SK-N-SH treated with all-trans-retinoic acid at 6 μM for 48 hours (cell line): ENCODE measurements around the gene MBD5.

Source experiments
- ATAC-seq: fragments of 200-7000 bp; cut with Tn5 transposase; 3 replicates; pipeline ENCODE4 v1.9.1; 2020; ENCODE audit warnings: mild to moderate bottlenecking, moderate library complexity
- ARNTL ChIP-seq: fragments of 450-650 bp; formaldehyde crosslinking; IDR thresholded peaks from 2 replicates; pipeline ENCODE4 v1.5.0; 2020; ENCODE audit warnings: low read depth, mild to moderate bottlenecking, moderate library complexity, borderline replicate concordance
- BACH2 ChIP-seq: fragments of 250-450 bp; sonication (Bioruptor Pico); IDR thresholded peaks from 2 replicates; pipeline ENCODE4 v1.9.0; 2021; ENCODE audit warnings: mild to moderate bottlenecking, borderline replicate concordance
- CSDC2 ChIP-seq: fragments of 250-450 bp; sonication (Bioruptor Pico); IDR thresholded peaks from 2 replicates; pipeline ENCODE4 v1.5.0; 2020; ENCODE audit warnings: mild to moderate bottlenecking, moderate library complexity
- CSRNP3 ChIP-seq: fragments of 250-450 bp; sonication (Bioruptor Pico); IDR thresholded peaks from 2 replicates; pipeline ENCODE4 v1.5.1; 2021; ENCODE audit warnings: mild to moderate bottlenecking, moderate library complexity
- ESRRG ChIP-seq: fragments of 250-450 bp; sonication (Bioruptor Pico); IDR thresholded peaks from 2 replicates; pipeline ENCODE4 v1.6.1; 2021; ENCODE audit warnings: mild to moderate bottlenecking
- GLIS3 ChIP-seq: fragments of 250-450 bp; sonication (Bioruptor Pico); IDR thresholded peaks from 2 replicates; pipeline ENCODE4 v1.5.0; 2020; ENCODE audit warnings: mild to moderate bottlenecking, moderate library complexity
- ISL1 ChIP-seq: fragments of 250-450 bp; sonication (Bioruptor Pico); IDR thresholded peaks from 2 replicates; pipeline ENCODE4 v2.1.2; 2022; ENCODE audit warnings: mild to moderate bottlenecking, moderate library complexity
- OSR1 ChIP-seq: fragments of 250-450 bp; sonication (Bioruptor Pico); IDR thresholded peaks from 2 replicates; pipeline ENCODE4 v1.8.0; 2022; ENCODE audit warnings: moderate library complexity, mild to moderate bottlenecking, inconsistent platforms
- PATZ1 ChIP-seq: fragments of 250-450 bp; sonication (Bioruptor Pico); IDR thresholded peaks from 2 replicates; pipeline ENCODE4 v1.8.0; 2020; ENCODE audit warnings: mild to moderate bottlenecking, moderate library complexity, borderline replicate concordance
- POU6F1 ChIP-seq: fragments of 250-450 bp; sonication (Bioruptor Pico); IDR thresholded peaks from 2 replicates; pipeline ENCODE4 v1.8.0; 2021; ENCODE audit warnings: low read depth, mild to moderate bottlenecking, moderate library complexity, borderline replicate concordance
- PPARA ChIP-seq: fragments of 250-450 bp; sonication (Bioruptor Pico); IDR thresholded peaks from 2 replicates; pipeline ENCODE4 v1.5.0; 2020; ENCODE audit warnings: mild to moderate bottlenecking, borderline replicate concordance
- SNAI2 ChIP-seq: fragments of 250-450 bp; sonication (Bioruptor Pico); IDR thresholded peaks from 2 replicates; pipeline ENCODE4 v1.5.0; 2020; ENCODE audit warnings: mild to moderate bottlenecking, moderate library complexity
- TCF4 ChIP-seq: fragments of 250-450 bp; sonication (Bioruptor Pico); IDR thresholded peaks from 2 replicates; pipeline ENCODE4 v1.8.0; 2021; ENCODE audit warnings: mild to moderate bottlenecking, moderate library complexity, borderline replicate concordance
- TOX ChIP-seq: fragments of 250-450 bp; sonication (Bioruptor Pico); IDR thresholded peaks from 2 replicates; pipeline ENCODE4 v1.8.0; 2021; ENCODE audit warnings: mild to moderate bottlenecking, moderate library complexity, borderline replicate concordance
- TSHZ2 ChIP-seq: fragments of 250-450 bp; sonication (Bioruptor Pico); IDR thresholded peaks from 2 replicates; pipeline ENCODE4 v1.5.0; 2020; ENCODE audit warnings: mild to moderate bottlenecking, moderate library complexity
- ZC3H10 ChIP-seq: fragments of 250-450 bp; sonication (Bioruptor Pico); IDR thresholded peaks from 2 replicates; pipeline ENCODE4 v1.5.1; 2021; ENCODE audit warnings: mild to moderate bottlenecking, moderate library complexity
- ZFP3 ChIP-seq: fragments of 250-450 bp; sonication (Bioruptor Pico); IDR thresholded peaks from 2 replicates; pipeline ENCODE4 v1.5.0; 2020; ENCODE audit warnings: mild to moderate bottlenecking, moderate library complexity
- ZFP30 ChIP-seq: fragments of 450-650 bp; formaldehyde crosslinking; IDR thresholded peaks from 2 replicates; pipeline ENCODE4 v1.5.0; 2022; ENCODE audit warnings: mild to moderate bottlenecking, moderate library complexity
- ZNF565 ChIP-seq: fragments of 450-650 bp; formaldehyde crosslinking; conservative IDR thresholded peaks from 2 replicates; pipeline ENCODE4 v1.5.0; 2020; ENCODE audit warnings: low read depth, mild to moderate bottlenecking, moderate library complexity
- ZNF70 ChIP-seq: fragments of 450-650 bp; formaldehyde crosslinking; IDR thresholded peaks from 2 replicates; pipeline ENCODE4 v1.5.0; 2020; ENCODE audit warnings: mild to moderate bottlenecking, moderate library complexity
- ZNF8 ChIP-seq: fragments of 450-650 bp; formaldehyde crosslinking; IDR thresholded peaks from 2 replicates; pipeline ENCODE4 v1.5.0; 2020; ENCODE audit warnings: mild to moderate bottlenecking, moderate library complexity

Gene MBD5

GRCh38 chr2:148065936-148066335 is 45.0 kb downstream of the MBD5 start:
- no peak for TF ChIP-seq TOX
- TF ChIP-seq OSR1 (CRISPR knock-in tag): no peak
- no peak for TF ChIP-seq ZNF8
- TF ChIP-seq BACH2: no peak
- TF ChIP-seq ZC3H10 (CRISPR knock-in tag): no peak
- TF ChIP-seq ESRRG (CRISPR knock-in tag): no peak
- TF ChIP-seq ZNF565 (CRISPR knock-in tag): no peak
- no peak for TF ChIP-seq ARNTL (CRISPR knock-in tag)
- TF ChIP-seq TCF4 (CRISPR knock-in tag): no peak
- TF ChIP-seq ISL1 (CRISPR knock-in tag): no peak
- TF ChIP-seq TSHZ2 (CRISPR knock-in tag): no peak
- no peak for TF ChIP-seq PATZ1
- no peak for TF ChIP-seq ZNF70
- no peak for TF ChIP-seq GLIS3 (CRISPR knock-in tag)
- ATAC-seq: no peak

- no peak for ATAC-seq
- no peak for TF ChIP-seq SNAI2 (CRISPR knock-in tag)
- no peak for TF ChIP-seq CSRNP3 (CRISPR knock-in tag)
- TF ChIP-seq ZFP3 (CRISPR knock-in tag): no peak
- no peak for TF ChIP-seq ARNTL (CRISPR knock-in tag)
- TF ChIP-seq CSDC2 (CRISPR knock-in tag): no peak
- no peak for TF ChIP-seq ESRRG (CRISPR knock-in tag)
- no peak for TF ChIP-seq TCF4 (CRISPR knock-in tag)
- no peak for TF ChIP-seq BACH2
- TF ChIP-seq TOX: no peak
- TF ChIP-seq ZNF70: no peak
- TF ChIP-seq ZFP30: no peak
- TF ChIP-seq ZNF565 (CRISPR knock-in tag): no peak
- TF ChIP-seq PATZ1: no peak
- no peak for TF ChIP-seq POU6F1 (CRISPR knock-in tag)
- TF ChIP-seq PPARA (CRISPR knock-in tag): no peak
- TF ChIP-seq, all 23 proteins: peak for 0
Observed at GRCh38 chr2:148067801-148068200, 46.9 kb downstream of the MBD5 start.

GRCh38 chr2:148071351-148071750 is 50.5 kb downstream of the MBD5 start:
- no peak for TF ChIP-seq ZFP30
- no peak for TF ChIP-seq ZNF565 (CRISPR knock-in tag)
- no peak for TF ChIP-seq ISL1 (CRISPR knock-in tag)
- TF ChIP-seq ARNTL (CRISPR knock-in tag): no peak
- TF ChIP-seq TCF4 (CRISPR knock-in tag): no peak
- TF ChIP-seq CSRNP3 (CRISPR knock-in tag): no peak
- TF ChIP-seq ZNF70: no peak
- no peak for TF ChIP-seq CSDC2 (CRISPR knock-in tag)
- ATAC-seq: no peak
